Measurements from ENCODE around the gene KANSL1. TPM values are rescaled to one million over a fixed set of nuclear protein-coding genes. Genes with fewer than 3 reads are reported as not detected.
"Not testable (repeated sequence)": the region's sequence is repeated elsewhere in the genome, so short reads cannot be mapped to it uniquely, and the experiment has no call there.

Gene KANSL1
- total RNA-seq, 1 donor from 2014 or later, result 91.5 TPM

DNA sequence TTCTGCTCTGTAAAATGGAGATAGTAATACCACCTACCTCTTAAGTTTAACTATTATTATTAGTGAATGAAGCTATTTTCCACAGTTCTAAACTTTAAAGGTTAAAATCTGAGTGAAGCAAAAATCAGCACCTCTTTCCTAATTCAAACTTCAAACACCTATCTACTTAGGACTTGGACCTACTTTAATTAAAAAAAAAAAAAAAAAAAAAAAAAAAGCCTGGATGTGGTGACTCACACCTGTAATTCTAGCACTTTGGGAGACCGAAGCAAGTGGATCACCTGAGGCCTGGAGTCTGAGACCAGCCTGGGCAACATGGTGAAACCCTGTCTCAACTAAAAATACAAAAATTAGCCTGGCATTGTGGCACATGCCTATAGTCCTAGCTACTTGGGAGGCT is 5.0 kb upstream of the KANSL1 start:
- intact Hi-C loops (cut with micrococcal nuclease), result loop anchor here (10.0 kb wide), 1 partner anchor 883 kb away; the partner anchor contains the start of gene MAP3K14
- DNase-seq (ENCODE audit: low spot score), result no peak
- Mint-ChIP-seq H3K27me3 (ENCODE audit: low read depth) (no peaks in the 10 kb centered on the region), H3K4me3 (ENCODE audit: low read depth) (no peak overlapping the region), H3K27ac (no peak overlapping the region), H3K36me3 (ENCODE audit: low read depth) (peaks cover 17% of the 10 kb centered on the region), H3K4me1 (ENCODE audit: low read depth) (peaks cover 54% of the 10 kb centered on the region), H3K9me3 (no peaks in the 10 kb centered on the region)

DNA sequence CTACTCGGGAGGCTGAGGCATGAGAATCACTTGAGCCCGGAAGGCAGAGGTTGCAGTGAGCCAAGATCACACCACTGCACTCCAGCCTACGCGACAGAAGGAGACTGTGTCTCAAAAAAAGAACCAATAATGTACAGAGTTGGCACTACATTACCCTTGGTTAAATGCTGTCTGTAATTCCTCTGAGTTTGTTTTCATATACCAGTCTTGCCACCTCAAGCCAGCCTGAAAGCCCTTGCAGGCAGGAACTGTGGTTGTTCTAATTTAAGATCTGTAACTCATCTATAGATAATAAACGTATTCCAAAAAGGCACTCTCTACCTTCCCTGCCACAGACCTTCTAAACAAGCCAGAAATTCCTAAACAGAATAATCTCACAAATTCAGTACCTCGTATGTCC is 4.3 kb upstream of the KANSL1 start:
- peaks cover 18% of the 10 kb centered on the region for H3K36me3 Mint-ChIP-seq (ENCODE audit: low read depth)
- H3K27ac Mint-ChIP-seq, result no peak overlapping the region
- intact Hi-C loops (cut with micrococcal nuclease), result loop anchor here (10.0 kb wide), 1 partner anchor 883 kb away; the partner anchor contains the start of gene MAP3K14

DNA sequence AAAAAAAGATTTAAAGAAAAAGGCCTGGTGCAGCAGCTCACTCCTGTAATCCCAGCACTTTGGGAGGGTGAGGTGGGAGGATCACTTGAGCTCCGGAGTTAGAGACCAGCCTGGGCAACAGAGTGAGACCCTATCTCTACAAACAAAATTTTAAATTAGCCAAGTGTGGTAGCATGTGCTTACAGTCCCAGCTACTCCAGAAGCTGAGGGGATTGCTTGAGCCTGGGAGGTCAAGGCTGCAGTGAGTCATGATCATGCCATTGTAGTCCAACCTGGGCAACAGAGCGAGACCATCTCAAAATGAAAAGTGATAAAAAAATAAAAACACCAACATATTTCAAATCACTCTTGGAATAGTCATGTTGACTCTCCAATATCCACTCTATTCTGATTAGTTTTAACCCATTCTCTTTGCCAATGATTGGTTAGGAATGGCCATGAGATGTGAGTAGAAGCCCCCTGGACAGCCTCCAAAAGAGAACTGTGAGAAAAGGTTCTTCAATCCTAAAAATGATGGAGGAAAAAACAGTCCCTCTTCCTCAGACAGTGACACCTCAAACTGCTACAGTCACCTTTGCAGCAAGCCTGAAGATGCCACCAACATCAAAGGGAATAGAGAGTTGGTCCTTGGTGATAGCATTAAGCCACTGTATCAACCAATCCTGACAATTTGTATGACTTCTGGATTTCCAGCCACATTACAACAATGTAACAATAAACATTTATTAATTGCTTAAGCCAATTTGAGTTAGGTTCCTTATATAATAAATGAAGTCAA is 2.9 kb upstream of the KANSL1 start:
- H3K27ac Mint-ChIP-seq, result peak overlapping the region; percentile 71
- peaks cover 27% of the 10 kb centered on the region for H3K36me3 Mint-ChIP-seq (ENCODE audit: low read depth)
- H3K4me3 Mint-ChIP-seq (ENCODE audit: low read depth), result no peak overlapping the region
- DNase-seq (ENCODE audit: low spot score), result no peak
- H3K4me1 Mint-ChIP-seq (ENCODE audit: low read depth), result peaks cover 49% of the 10 kb centered on the region
- no peaks in the 10 kb centered on the region for H3K9me3 Mint-ChIP-seq
- intact Hi-C loops (cut with micrococcal nuclease), result loop anchor here (10.0 kb wide), 1 partner anchor 881 kb away; the partner anchor contains the start of gene MAP3K14
- H3K27me3 Mint-ChIP-seq (ENCODE audit: low read depth), result no peaks in the 10 kb centered on the region

More for the DNA sequence above, 4.3 kb upstream of the KANSL1 start:
- DNase-seq (ENCODE audit: low spot score), result no peak
- H3K27me3 Mint-ChIP-seq (ENCODE audit: low read depth), result no peaks in the 10 kb centered on the region
- peaks cover 49% of the 10 kb centered on the region for H3K4me1 Mint-ChIP-seq (ENCODE audit: low read depth)
- H3K4me3 Mint-ChIP-seq (ENCODE audit: low read depth), result no peak overlapping the region
- H3K9me3 Mint-ChIP-seq, result no peaks in the 10 kb centered on the region

DNA sequence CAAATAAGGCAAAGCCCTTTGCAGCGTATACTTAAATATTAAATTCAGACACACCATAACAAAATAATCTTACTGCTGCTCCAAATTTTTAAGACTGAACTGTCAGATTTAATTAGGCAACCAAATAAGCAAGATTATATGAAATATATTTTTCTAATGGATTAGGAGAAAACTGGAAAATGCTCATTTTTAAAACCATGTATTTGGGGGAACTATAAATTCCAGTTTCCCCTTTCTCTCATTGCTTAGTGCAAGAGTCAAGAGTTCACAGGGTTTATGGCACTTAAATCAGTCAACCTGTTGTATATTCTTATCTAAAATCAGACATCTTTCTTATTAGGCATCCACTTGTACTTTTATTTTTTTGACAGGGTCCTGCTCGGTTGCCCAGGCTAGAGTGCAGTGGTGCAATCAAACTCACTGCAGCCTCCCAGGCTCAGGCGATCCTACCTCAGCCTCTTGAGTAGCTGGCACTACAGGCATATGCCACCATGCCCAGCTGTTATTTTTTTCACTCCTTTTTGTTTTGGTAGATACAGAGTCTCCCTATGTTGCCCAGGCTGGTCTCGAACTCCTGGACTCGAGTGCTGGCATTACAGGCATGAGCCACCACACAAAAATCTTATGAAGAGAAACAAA is 2.1 kb upstream of the KANSL1 start:
- intact Hi-C loops (cut with micrococcal nuclease), result loop anchor here (10.0 kb wide), 1 partner anchor 881 kb away; the partner anchor contains the start of gene MAP3K14
- DNase-seq (ENCODE audit: low spot score), result no peak
- no peaks in the 10 kb centered on the region for H3K27me3 Mint-ChIP-seq (ENCODE audit: low read depth)
- H3K36me3 Mint-ChIP-seq (ENCODE audit: low read depth), result peaks cover 28% of the 10 kb centered on the region
- H3K9me3 Mint-ChIP-seq, result no peaks in the 10 kb centered on the region
- H3K27ac Mint-ChIP-seq, result peak overlapping the region; percentile 94
- peaks cover 53% of the 10 kb centered on the region for H3K4me1 Mint-ChIP-seq (ENCODE audit: low read depth)
- peak overlapping the region; percentile 83 for H3K4me3 Mint-ChIP-seq (ENCODE audit: low read depth)

DNA sequence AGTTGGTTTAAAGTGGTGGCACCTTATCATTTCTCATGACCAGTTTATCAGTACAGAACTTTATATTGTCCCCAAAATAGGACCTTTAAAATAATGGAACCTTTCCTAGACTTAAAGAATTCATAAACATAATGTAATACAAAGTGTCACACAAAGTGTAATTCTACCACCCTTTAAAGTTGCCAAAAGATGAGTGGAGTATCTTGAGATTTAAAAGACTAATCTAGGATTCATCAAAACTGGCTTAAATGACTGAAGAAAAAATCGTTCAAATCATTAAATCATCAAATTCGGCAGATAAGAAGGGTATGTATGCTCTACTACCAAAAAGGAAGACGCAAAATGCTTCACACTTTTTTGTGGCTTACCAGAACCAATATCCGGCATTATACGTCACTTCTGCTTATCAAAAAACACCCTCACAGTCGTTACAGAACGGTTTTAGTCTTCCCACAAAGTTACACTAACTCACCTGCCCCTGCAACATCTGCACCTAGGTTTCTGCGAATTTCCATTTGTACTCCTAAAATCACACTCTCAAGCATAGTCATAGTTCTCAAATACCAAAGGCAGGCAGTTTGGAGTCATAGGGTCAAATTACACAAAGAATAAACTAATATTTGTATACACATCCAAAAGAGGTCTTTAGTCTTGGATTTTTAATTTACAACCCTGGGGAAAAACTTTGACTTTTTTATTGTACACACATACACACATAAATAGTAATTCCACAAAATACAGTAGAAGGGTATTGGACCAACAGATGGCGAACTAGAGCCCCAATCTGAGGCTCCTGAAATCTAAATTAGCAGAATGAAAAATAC is 1.4 kb upstream of the KANSL1 start:
- Mint-ChIP-seq H3K4me3 (ENCODE audit: low read depth) (peak overlapping the region; percentile 83), H3K27ac (peak overlapping the region; percentile 94), H3K27me3 (ENCODE audit: low read depth) (no peaks in the 10 kb centered on the region), H3K4me1 (ENCODE audit: low read depth) (peaks cover 58% of the 10 kb centered on the region), H3K36me3 (ENCODE audit: low read depth) (peaks cover 34% of the 10 kb centered on the region), H3K9me3 (no peaks in the 10 kb centered on the region)
- peak; percentile 70 for DNase-seq (ENCODE audit: low spot score)
- intact Hi-C loops (cut with micrococcal nuclease), result loop anchor here (1.0 to 10.0 kb wide), 7 partner anchors 38 to 880 kb away; partner anchors contain the start of gene MAP3K14

DNA sequence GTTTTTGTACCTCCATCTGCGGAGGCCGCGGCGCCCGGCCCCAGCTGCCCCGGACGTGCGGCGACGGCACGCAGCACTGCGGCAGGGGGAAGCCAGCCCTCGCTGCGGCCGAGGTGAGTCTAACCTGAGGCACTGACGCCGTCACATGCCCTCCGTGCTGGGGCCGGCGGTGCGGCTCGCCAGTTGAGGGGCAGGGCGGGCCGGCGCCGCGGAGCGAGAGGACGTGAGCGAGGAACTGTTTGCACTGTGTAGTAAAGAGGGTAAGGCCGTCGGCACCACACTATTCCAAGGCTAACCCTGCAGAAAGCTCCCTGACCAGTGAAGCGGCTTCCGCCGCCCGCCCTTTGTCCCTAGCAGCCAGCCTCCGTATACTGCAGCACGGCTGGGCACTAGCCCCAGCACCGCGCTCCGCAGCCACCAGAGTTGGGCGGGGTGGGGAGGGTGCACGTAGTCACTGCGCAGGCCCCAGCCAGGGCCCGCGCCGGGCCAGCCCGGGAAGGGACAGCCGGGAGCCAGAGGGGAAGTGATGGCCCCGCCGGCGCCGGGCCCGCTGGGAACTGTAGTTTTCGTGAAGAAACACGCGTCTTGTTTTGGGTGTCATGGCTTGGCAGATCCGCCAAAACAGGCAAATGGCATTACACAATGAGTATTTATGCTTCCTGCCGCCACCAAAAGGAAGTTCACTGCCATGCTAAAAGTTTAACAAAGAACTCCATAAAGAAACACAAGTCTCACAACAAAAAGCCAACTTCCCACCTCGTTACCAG is 580 bp upstream of the KANSL1 start:
- H3K36me3 Mint-ChIP-seq (ENCODE audit: low read depth), result peaks cover 34% of the 10 kb centered on the region
- H3K4me1 Mint-ChIP-seq (ENCODE audit: low read depth), result peaks cover 58% of the 10 kb centered on the region
- no peaks in the 10 kb centered on the region for H3K9me3 Mint-ChIP-seq
- no peaks in the 10 kb centered on the region for H3K27me3 Mint-ChIP-seq (ENCODE audit: low read depth)
- peak overlapping the region; percentile 94 for H3K27ac Mint-ChIP-seq
- intact Hi-C loops (cut with micrococcal nuclease), result loop anchor here (1.0 to 10.0 kb wide), 7 partner anchors 38 to 879 kb away; partner anchors contain the start of gene MAP3K14
- peak; percentile 94 for DNase-seq (ENCODE audit: low spot score)
- H3K4me3 Mint-ChIP-seq (ENCODE audit: low read depth), result peak overlapping the region; percentile 83

DNA sequence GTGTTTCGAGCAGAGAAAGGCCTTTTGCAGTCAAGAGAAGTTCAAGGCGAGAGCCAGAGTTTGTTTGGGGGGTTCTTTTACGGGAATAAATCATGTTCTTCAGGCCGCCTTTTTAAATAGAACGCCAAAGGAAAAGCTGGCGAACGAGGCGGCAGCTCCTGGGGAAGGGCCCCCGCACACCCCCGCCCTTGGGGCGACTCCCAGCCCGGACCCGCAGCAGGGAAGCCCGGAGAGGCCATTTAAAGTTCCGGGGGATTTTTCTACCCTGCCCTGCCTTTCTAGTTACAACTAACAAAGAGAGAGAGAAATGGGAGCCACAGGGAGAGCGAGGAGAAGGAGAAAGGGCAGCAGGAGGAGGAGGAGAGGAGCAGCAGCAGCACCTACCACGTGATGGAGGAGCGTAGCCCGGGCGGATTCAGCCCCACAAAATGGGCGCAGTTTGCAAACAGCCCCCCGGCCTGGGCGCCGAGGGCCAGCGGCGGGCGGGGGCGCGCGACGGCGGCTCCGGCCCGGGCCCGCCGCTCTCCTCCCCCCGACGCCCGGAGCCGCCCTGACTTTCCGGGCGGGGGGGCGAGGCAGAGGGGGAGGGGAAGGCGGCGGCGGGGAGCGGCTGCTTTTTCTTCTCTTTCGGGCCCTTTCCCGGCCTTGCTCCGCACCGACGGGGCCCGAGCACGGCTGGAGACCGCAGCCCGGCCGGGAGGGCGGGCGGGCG is 634 bp downstream of the KANSL1 start:
- Mint-ChIP-seq H3K27ac (peak overlapping the region; percentile 99), H3K4me3 (ENCODE audit: low read depth) (peak overlapping the region; percentile 98), H3K9me3 (no peaks in the 10 kb centered on the region), H3K36me3 (ENCODE audit: low read depth) (peaks cover 37% of the 10 kb centered on the region), H3K4me1 (ENCODE audit: low read depth) (peaks cover 60% of the 10 kb centered on the region), H3K27me3 (ENCODE audit: low read depth) (no peaks in the 10 kb centered on the region)
- DNase-seq (ENCODE audit: low spot score), result peak; percentile 63
- intact Hi-C loops (cut with micrococcal nuclease), result loop anchor here (5.0 to 10.0 kb wide), 2 partner anchors 75 to 878 kb away; partner anchors contain the start of gene MAP3K14

DNA sequence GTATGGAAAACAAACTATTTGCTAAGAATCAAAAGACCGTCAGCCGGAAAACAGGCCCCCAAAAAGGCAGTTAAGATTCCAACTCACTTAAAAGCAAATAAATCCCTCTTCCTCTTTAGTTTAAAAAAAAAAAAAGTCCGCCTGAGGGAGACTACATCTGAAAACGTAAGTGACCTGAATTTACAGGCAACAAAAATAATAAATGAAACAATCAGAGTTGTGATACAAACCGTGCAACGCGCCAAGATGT is 1.1 kb downstream of the KANSL1 start:
- no peak for DNase-seq (ENCODE audit: low spot score)
- Mint-ChIP-seq H3K27me3 (ENCODE audit: low read depth) (no peaks in the 10 kb centered on the region), H3K9me3 (no peaks in the 10 kb centered on the region), H3K4me3 (ENCODE audit: low read depth) (peak overlapping the region; percentile 98), H3K27ac (peak overlapping the region; percentile 99), H3K36me3 (ENCODE audit: low read depth) (peaks cover 35% of the 10 kb centered on the region), H3K4me1 (ENCODE audit: low read depth) (peaks cover 60% of the 10 kb centered on the region)
- intact Hi-C loops (cut with micrococcal nuclease), result loop anchor here (5.0 to 10.0 kb wide), 2 partner anchors 75 to 877 kb away; partner anchors contain the start of gene MAP3K14

DNA sequence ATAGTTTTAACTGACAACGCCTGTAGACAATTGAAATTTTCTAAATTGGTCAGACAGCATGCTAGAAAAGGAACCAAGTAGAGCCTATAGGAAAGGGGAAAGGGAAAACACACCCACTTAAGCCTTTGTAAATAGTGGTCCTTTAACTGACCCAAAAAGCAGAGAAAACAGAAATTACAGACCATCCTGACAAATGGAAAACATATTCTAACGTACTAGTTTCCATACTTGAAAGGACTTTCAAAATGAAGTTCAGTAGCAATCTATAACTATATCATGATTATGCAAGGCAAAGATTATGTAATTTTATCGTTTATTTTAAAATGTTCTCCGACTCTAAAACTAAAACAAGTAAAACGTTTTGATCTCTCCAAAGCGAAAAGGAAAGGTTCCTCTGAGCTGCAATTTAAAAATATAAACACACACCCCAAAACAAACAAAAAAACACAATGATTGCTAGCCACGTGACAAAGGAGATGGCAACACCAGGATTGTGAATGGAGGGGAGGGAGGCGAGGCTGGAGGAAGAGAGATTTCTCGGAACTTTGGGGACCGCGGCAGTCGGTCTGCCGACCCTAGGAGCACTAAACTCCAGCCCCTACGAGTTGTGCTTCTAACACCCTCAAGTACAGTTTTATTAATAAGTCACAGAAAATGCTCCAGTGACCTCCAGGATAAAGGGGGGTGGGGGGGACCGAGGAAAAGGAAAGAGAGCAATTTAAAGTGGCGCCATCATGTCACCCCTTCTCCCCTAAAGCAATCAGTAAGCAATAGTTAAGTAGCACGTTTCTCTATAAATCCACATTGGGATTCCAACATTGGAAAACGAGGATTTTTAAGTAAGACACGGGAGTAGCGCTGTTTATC is 1.7 kb downstream of the KANSL1 start:
- Mint-ChIP-seq H3K9me3 (no peaks in the 10 kb centered on the region), H3K27me3 (ENCODE audit: low read depth) (no peaks in the 10 kb centered on the region), H3K4me3 (ENCODE audit: low read depth) (peak overlapping the region; percentile 98), H3K27ac (peak overlapping the region; percentile 99), H3K4me1 (ENCODE audit: low read depth) (peaks cover 59% of the 10 kb centered on the region), H3K36me3 (ENCODE audit: low read depth) (peaks cover 35% of the 10 kb centered on the region)
- intact Hi-C loops (cut with micrococcal nuclease), result loop anchor here (5.0 to 10.0 kb wide), 2 partner anchors 76 to 877 kb away; partner anchors contain the start of gene MAP3K14
- peak; percentile 35 for DNase-seq (ENCODE audit: low spot score)

DNA sequence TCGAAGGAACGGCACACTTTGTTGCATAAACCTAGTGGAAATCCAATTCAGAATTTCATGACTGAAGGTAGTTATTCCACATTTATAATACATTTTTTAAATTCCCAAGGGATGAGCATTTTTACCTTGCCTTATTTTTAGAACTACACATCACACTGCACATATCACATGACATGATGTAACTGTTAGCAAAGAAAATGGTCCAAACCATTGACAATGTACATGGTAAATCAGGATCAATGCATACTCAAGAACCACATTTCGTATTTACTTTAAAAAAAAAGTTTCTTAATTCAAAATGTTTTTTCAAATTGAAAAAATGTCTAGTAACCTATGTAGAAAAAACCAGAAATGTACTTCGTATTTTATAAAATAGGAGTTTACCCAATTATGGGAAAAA is 2.5 kb downstream of the KANSL1 start:
- Mint-ChIP-seq H3K4me3 (ENCODE audit: low read depth) (peak overlapping the region; percentile 98), H3K27me3 (ENCODE audit: low read depth) (no peaks in the 10 kb centered on the region), H3K36me3 (ENCODE audit: low read depth) (peaks cover 35% of the 10 kb centered on the region), H3K9me3 (no peaks in the 10 kb centered on the region), H3K27ac (peak overlapping the region; percentile 19), H3K4me1 (ENCODE audit: low read depth) (peaks cover 53% of the 10 kb centered on the region)
- no peak for DNase-seq (ENCODE audit: low spot score)
- intact Hi-C loops (cut with micrococcal nuclease), result loop anchor here (5.0 to 10.0 kb wide), 2 partner anchors 77 to 876 kb away; partner anchors contain the start of gene MAP3K14

DNA sequence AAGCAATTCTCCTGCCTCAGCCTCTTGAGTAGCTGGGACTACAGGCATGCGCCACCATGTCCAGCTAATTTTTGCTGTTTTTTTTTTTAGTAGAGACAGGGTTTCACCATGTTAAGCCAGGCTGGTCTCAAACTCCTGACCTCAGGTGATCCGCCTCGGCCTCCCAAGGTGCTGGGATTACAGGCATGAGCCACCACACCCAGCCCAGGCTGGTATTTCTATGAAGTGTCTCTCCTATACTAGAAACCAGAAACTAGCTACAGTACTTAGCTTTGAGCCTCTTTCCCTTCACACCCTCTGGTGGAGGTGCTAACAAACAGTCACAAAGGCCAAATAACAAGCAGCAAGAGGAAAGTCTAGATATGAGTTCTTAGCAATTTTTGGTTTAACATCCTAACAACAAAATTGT is 6.4 kb downstream of the KANSL1 start:
- H3K27ac Mint-ChIP-seq; H3K27me3 Mint-ChIP-seq (ENCODE audit: low read depth); intact Hi-C loops (cut with micrococcal nuclease); H3K4me3 Mint-ChIP-seq (ENCODE audit: low read depth); DNase-seq (ENCODE audit: low spot score); H3K9me3 Mint-ChIP-seq: not testable (repeated sequence)
- Mint-ChIP-seq H3K36me3 (ENCODE audit: low read depth) (peaks cover 32% of the 10 kb centered on the region), H3K4me1 (ENCODE audit: low read depth) (peaks cover 68% of the 10 kb centered on the region)
